ENCODE data around the gene TM4SF4. TPM values are rescaled to one million over a fixed set of nuclear protein-coding genes. Genes with fewer than 3 reads are reported as not detected.

TM4SF4 gene, protein sequence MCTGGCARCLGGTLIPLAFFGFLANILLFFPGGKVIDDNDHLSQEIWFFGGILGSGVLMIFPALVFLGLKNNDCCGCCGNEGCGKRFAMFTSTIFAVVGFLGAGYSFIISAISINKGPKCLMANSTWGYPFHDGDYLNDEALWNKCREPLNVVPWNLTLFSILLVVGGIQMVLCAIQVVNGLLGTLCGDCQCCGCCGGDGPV
- total RNA-seq: 1 to 10 TPM in 3 of 4 donors, not detected in 1; 1.3 to 3.2 (median 2.2) TPM

DNA sequence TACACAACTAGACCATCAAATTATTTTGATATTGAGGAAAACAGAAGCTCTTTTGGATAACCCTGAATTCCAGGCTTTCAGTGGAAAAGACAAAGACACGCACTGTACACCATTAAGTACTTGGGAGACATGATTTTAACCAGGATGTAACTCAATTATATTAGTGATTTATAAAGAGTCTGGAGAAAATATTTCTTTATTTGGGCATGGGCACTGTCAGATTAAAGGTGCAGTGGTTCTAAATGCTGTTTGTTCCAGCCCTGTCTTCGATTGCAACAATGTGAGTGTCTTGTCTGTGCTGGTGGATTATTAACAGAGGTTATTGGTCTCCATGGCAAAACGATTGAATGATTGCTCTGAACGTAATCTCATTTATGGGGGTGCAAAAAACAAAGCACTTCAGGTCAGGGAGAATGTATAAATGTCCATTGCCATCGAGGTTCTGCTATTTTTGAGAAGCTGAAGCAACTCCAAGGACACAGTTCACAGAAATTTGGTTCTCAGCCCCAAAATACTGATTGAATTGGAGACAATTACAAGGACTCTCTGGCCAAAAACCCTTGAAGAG is at the start of gene TM4SF4:
TSS of gene TM4SF4 (plus strand) at position 448 of the 568 bp plus-strand sequence. CDS start 181 bp downstream, outside the sequence.
- Histone ChIP-seq H3K27ac (no peak within 1 kb of the TSS), H3K27me3 (no peaks in the 10 kb centered on the region), H3K4me3 (no peak within 1 kb of the TSS), H3K4me1 (peaks cover 6 to 11% (median 9%) of the 10 kb centered on the region in 3 donors), H3K9me3 (no peaks in the 10 kb centered on the region), H3K36me3 (no peaks in the 10 kb centered on the region)
- no peak for ATAC-seq
- 71 to 80% methylated on average over 5 of the region's 5 CpGs for WGBS, 2 donors (ENCODE audit: low coverage in 1 of 2)
- TF ChIP-seq POLR2AphosphoS5 (IDR thresholded peaks at IDR 0.05) (no peak), EP300 (IDR thresholded peaks at IDR 0.05) (no peak), POLR2A (IDR thresholded peaks at IDR 0.05) (no peak)
- TF ChIP-seq, protein P1, sequence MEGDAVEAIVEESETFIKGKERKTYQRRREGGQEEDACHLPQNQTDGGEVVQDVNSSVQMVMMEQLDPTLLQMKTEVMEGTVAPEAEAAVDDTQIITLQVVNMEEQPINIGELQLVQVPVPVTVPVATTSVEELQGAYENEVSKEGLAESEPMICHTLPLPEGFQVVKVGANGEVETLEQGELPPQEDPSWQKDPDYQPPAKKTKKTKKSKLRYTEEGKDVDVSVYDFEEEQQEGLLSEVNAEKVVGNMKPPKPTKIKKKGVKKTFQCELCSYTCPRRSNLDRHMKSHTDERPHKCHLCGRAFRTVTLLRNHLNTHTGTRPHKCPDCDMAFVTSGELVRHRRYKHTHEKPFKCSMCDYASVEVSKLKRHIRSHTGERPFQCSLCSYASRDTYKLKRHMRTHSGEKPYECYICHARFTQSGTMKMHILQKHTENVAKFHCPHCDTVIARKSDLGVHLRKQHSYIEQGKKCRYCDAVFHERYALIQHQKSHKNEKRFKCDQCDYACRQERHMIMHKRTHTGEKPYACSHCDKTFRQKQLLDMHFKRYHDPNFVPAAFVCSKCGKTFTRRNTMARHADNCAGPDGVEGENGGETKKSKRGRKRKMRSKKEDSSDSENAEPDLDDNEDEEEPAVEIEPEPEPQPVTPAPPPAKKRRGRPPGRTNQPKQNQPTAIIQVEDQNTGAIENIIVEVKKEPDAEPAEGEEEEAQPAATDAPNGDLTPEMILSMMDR (IDR thresholded peaks at IDR 0.05): no peak

DNA sequence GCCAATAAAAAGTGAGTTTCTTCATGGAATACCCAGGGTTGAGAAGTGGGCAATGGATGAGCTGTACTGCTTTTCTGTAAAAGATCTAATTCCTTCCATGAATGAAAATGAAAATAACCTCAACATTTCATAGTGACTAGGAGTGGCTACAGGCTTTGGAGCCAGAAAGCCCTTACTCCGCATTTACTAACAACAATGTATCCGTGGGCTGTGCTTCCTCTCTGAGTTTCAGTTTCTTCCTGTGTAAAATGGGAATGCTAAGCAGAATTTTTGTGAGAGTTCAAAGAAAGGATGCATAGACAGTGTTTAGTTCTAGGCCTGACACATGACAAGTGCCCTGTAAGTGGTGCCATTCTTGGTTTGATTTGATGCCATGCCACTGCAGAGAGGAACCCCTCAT is 49.6 kb upstream of the TM4SF4 start:
- H3K4me1 ChIP-seq: no peaks in the 10 kb centered on the region
- H3K36me3 ChIP-seq: no peaks in the 10 kb centered on the region
- no peaks in the 10 kb centered on the region for H3K9me3 ChIP-seq
- peak; percentile 34 for ATAC-seq
- H3K27me3 ChIP-seq: no peaks in the 10 kb centered on the region
- H3K27ac ChIP-seq: no peak overlapping the region
- TF ChIP-seq POLR2A (IDR thresholded peaks at IDR 0.05): no peak
- no peak for TF ChIP-seq EP300 (IDR thresholded peaks at IDR 0.05)
- no peak for TF ChIP-seq POLR2AphosphoS5 (IDR thresholded peaks at IDR 0.05)
- TF ChIP-seq, protein P1 (IDR thresholded peaks at IDR 0.05): no peak
- WGBS, 2 donors (ENCODE audit: low coverage in 1 of 2): 78 to 86% methylated on average over 1 to 2 of the region's 2 CpGs
- no peak overlapping the region for H3K4me3 ChIP-seq

DNA sequence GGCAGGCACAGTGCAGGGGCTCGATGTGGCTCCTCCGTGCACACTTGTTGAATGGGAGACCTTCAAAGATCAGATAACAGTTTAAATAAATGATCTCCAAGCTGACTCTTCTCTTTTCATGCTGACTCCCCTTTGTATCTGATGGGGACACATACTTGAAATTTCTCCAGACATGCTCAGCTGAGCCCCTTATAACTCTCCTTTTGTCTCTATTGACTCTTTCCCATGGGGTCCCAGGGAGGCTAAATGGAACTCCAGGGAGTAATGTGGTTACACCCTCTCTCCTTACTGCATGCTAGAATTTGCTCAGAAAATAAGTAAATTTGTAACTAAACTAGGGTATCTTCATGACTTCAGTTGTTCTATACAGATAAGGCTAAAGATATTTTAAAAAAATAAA is 48.2 kb upstream of the TM4SF4 start:
- H3K36me3 ChIP-seq: no peaks in the 10 kb centered on the region
- H3K4me3 ChIP-seq: no peak overlapping the region
- WGBS, 2 donors (ENCODE audit: low coverage in 1 of 2): 59 to 68% methylated on average over 2 of the region's 2 CpGs
- H3K4me1 ChIP-seq: no peaks in the 10 kb centered on the region
- ATAC-seq: no peak
- no peak for TF ChIP-seq POLR2AphosphoS5 (IDR thresholded peaks at IDR 0.05)
- no peak for TF ChIP-seq POLR2A (IDR thresholded peaks at IDR 0.05)
- no peak overlapping the region for H3K27ac ChIP-seq
- H3K27me3 ChIP-seq: no peaks in the 10 kb centered on the region
- no peaks in the 10 kb centered on the region for H3K9me3 ChIP-seq

DNA sequence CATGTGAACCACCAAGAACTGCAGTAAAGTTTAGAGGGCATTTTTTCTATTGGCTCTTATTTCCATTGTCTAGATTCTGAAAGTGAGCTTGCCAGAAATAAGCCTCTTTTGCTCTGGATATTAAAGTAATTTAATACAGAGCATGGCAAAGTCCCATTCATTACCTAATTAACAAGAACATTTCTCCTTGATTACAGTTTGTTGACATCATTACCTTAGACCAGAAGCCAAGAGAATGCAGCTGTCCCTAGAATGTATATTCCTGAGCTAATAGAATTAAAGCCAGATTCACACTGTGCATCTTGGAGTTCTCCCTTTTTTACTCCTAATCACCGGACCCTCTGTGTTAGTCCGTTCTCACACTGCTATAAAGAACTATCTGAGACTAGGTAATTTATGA is 46.4 kb upstream of the TM4SF4 start:
- Histone ChIP-seq H3K9me3 (no peaks in the 10 kb centered on the region), H3K27me3 (no peaks in the 10 kb centered on the region), H3K27ac (no peak overlapping the region), H3K4me3 (no peak overlapping the region), H3K36me3 (no peaks in the 10 kb centered on the region), H3K4me1 (no peaks in the 10 kb centered on the region)
- ATAC-seq: no peak
- 83 to 92% methylated on average over 2 of the region's 2 CpGs for WGBS, 2 donors (ENCODE audit: low coverage in 1 of 2)
- TF ChIP-seq POLR2AphosphoS5 (IDR thresholded peaks at IDR 0.05) (no peak), POLR2A (IDR thresholded peaks at IDR 0.05) (no peak), EP300 (IDR thresholded peaks at IDR 0.05) (no peak)
- TF ChIP-seq, protein P1 (IDR thresholded peaks at IDR 0.05): no peak

DNA sequence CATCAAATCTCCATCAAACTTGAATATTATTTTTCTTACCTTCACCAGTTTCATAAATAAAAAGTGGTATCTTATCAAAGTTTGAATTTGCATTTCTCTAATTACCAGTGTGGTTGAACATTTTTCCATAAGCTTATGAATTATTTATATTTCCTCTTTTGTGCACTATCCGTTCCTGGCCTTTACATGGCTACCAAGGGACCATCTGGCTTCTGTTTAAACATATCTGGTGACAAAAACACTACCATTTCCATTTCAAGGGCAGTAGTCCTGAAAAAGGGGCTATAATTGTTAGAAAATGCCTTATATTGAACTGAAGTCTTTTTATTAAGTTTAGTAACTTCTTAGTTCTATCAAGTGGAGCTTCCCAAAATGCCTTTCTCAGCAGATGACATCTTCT is 44.3 kb upstream of the TM4SF4 start:
- ATAC-seq: no peak
- Histone ChIP-seq H3K4me3 (no peak overlapping the region), H3K4me1 (no peaks in the 10 kb centered on the region), H3K27me3 (no peaks in the 10 kb centered on the region), H3K36me3 (no peaks in the 10 kb centered on the region), H3K27ac (no peak overlapping the region), H3K9me3 (no peaks in the 10 kb centered on the region)
- WGBS, 2 donors (ENCODE audit: low coverage in 1 of 2): 58 to 100% methylated on average over 1 of the region's 1 CpG
- TF ChIP-seq POLR2AphosphoS5 (IDR thresholded peaks at IDR 0.05) (no peak), POLR2A (IDR thresholded peaks at IDR 0.05) (no peak), EP300 (IDR thresholded peaks at IDR 0.05) (no peak)
- TF ChIP-seq, protein P1 (IDR thresholded peaks at IDR 0.05): no peak
